ENCODE data around the gene CCDC148. TPM values are rescaled to one million over a fixed set of nuclear protein-coding genes. Genes with fewer than 3 reads are reported as not detected.

Gene CCDC148
- total and polyA plus RNA-seq, 10 of the 15 experiments (the other 5 are each of a cell fraction or from before 2014, with no cell fraction given) = 0.07 to 0.30 (median 0.18) TPM; not detected in 7

DNA sequence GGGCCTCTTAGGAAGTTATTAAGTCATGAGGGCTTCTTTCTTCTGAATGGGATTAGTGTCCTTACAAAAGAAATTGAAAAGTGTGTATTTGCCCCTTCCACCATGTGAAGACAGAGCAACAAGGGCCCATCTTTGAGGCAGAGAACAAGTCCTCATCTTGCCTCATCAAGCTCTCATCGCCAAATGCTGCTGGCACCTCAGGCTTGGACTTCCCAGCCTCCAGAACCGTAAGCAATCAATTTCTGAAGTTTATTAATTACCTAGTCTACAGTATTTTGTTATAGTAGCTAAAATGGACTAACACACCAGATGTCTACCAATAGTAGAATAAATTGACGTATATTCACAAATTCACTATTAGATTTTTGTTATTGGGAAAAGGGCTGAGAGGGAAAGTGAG, 74.6 kb downstream of the CCDC148 start:
- TF ChIP-seq NR2C2 (IDR thresholded peaks at IDR 0.05; ENCODE audit: borderline replicate concordance, control insufficient read depth, insufficient read length, low read depth) = no peak
- TF ChIP-seq IKZF2 (IDR thresholded peaks at IDR 0.05) = no peak
- no peak for TF ChIP-seq HDGF (IDR thresholded peaks at IDR 0.05)
- no peak for TF ChIP-seq SPI1 (IDR thresholded peaks at IDR 0.05; ENCODE audit: borderline replicate concordance, insufficient read depth, low read depth, low read length)
- TF ChIP-seq, protein P1, sequence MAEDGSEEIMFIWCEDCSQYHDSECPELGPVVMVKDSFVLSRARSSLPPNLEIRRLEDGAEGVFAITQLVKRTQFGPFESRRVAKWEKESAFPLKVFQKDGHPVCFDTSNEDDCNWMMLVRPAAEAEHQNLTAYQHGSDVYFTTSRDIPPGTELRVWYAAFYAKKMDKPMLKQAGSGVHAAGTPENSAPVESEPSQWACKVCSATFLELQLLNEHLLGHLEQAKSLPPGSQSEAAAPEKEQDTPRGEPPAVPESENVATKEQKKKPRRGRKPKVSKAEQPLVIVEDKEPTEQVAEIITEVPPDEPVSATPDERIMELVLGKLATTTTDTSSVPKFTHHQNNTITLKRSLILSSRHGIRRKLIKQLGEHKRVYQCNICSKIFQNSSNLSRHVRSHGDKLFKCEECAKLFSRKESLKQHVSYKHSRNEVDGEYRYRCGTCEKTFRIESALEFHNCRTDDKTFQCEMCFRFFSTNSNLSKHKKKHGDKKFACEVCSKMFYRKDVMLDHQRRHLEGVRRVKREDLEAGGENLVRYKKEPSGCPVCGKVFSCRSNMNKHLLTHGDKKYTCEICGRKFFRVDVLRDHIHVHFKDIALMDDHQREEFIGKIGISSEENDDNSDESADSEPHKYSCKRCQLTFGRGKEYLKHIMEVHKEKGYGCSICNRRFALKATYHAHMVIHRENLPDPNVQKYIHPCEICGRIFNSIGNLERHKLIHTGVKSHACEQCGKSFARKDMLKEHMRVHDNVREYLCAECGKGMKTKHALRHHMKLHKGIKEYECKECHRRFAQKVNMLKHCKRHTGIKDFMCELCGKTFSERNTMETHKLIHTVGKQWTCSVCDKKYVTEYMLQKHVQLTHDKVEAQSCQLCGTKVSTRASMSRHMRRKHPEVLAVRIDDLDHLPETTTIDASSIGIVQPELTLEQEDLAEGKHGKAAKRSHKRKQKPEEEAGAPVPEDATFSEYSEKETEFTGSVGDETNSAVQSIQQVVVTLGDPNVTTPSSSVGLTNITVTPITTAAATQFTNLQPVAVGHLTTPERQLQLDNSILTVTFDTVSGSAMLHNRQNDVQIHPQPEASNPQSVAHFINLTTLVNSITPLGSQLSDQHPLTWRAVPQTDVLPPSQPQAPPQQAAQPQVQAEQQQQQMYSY (CRISPR knock-in tag; IDR thresholded peaks at IDR 0.05) = no peak
- no peak for TF ChIP-seq RB1 (IDR thresholded peaks at IDR 0.05; ENCODE audit: borderline replicate concordance)
- TF ChIP-seq RAD21 (IDR thresholded peaks at IDR 0.05; ENCODE audit: insufficient read depth, low read depth, low read length) = no peak
- TF ChIP-seq, protein P2, sequence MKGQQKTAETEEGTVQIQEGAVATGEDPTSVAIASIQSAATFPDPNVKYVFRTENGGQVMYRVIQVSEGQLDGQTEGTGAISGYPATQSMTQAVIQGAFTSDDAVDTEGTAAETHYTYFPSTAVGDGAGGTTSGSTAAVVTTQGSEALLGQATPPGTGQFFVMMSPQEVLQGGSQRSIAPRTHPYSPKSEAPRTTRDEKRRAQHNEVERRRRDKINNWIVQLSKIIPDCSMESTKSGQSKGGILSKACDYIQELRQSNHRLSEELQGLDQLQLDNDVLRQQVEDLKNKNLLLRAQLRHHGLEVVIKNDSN (IDR thresholded peaks at IDR 0.05; ENCODE audit: borderline replicate concordance, extremely low read length, insufficient read depth, low read depth, low read length) = no peak
- TF ChIP-seq GATAD2B (conservative IDR thresholded peaks at IDR 0.05; ENCODE audit: low read depth) = no peak
- TF ChIP-seq, protein P3, sequence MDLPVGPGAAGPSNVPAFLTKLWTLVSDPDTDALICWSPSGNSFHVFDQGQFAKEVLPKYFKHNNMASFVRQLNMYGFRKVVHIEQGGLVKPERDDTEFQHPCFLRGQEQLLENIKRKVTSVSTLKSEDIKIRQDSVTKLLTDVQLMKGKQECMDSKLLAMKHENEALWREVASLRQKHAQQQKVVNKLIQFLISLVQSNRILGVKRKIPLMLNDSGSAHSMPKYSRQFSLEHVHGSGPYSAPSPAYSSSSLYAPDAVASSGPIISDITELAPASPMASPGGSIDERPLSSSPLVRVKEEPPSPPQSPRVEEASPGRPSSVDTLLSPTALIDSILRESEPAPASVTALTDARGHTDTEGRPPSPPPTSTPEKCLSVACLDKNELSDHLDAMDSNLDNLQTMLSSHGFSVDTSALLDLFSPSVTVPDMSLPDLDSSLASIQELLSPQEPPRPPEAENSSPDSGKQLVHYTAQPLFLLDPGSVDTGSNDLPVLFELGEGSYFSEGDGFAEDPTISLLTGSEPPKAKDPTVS (IDR thresholded peaks at IDR 0.05; ENCODE audit: low read depth, low read length) = no peak
- no peak for TF ChIP-seq POLR2AphosphoS5 (IDR thresholded peaks at IDR 0.05; ENCODE audit: low read length)
- TF ChIP-seq HCFC1 (IDR thresholded peaks at IDR 0.05; ENCODE audit: low read length) = no peak
- no peak for TF ChIP-seq TARDBP (IDR thresholded peaks at IDR 0.05; ENCODE audit: borderline replicate concordance)
- TF ChIP-seq CBFB (IDR thresholded peaks at IDR 0.05; ENCODE audit: low read depth) = no peak
- TF ChIP-seq SUPT20H (IDR thresholded peaks at IDR 0.05; ENCODE audit: borderline replicate concordance, control insufficient read depth, low read depth, low read length) = no peak
- BruUV-seq (replicated peaks) = no TSS peak
- H2AFZ ChIP-seq (ENCODE audit: control insufficient read depth, low read depth, low read length) = no peak overlapping the region
- intact Hi-C loops (cut with micrococcal nuclease; ENCODE audit: unreplicated experiment) = no loop called here
- CTCF ChIA-PET = no interaction called here
- H3K27ac ChIP-seq (ENCODE audit: control insufficient read depth, insufficient read depth) = no peak overlapping the region
- H3K4me1 ChIP-seq (ENCODE audit: control insufficient read depth, insufficient read depth, low read length) = no peaks in the 10 kb centered on the region
- in situ Hi-C loops (cut with MboI) = no loop called here
- ATAC-seq (no peak), FAIRE-seq (no peak), DNase-seq (ENCODE audit: low read depth, low spot score) (no peak)
- no peak overlapping the region for H3K9ac ChIP-seq (ENCODE audit: control insufficient read depth, insufficient read depth, low read length)
- RAD21 ChIA-PET (ENCODE audit: unreplicated experiment) = no interaction called here
- H3K79me2 ChIP-seq (ENCODE audit: control insufficient read depth, insufficient read depth, low read length) = no peaks in the 10 kb centered on the region
- no peak overlapping the region for H3K4me3 ChIP-seq
- WGBS (ENCODE audit: insufficient coverage, insufficient replicate concordance, low lambda C conversion rate, missing lambda C conversion rate) = 40% methylated on average over 3 of the region's 3 CpGs
- H3K27me3 ChIP-seq (replicated peaks in 1 of 2; ENCODE audit: control insufficient read depth in 2 of 2, insufficient read depth in 2 of 2, low read length in 1 of 2) = no peaks in the 10 kb centered on the region
- no peaks in the 10 kb centered on the region for H4K20me1 ChIP-seq (ENCODE audit: control insufficient read depth, insufficient read depth)
- SMC1A ChIA-PET (ENCODE audit: uncharacterized antibody, unreplicated experiment) = interaction anchor here (0.9 kb wide), 1 partner anchor 21 kb away, joined by 3 read pairs; no protein-coding TSS in a partner anchor
- H3K36me3 ChIP-seq (ENCODE audit: control insufficient read depth in 2 of 2, insufficient read depth in 2 of 2, low read length in 1 of 2) = no peaks in the 10 kb centered on the region
- POLR2A ChIA-PET = no interaction called here
- H3K9me3 ChIP-seq (replicated peaks; ENCODE audit: control insufficient read depth, insufficient read depth, low read length) = no peaks in the 10 kb centered on the region
- no peak overlapping the region for H3K4me2 ChIP-seq (ENCODE audit: control insufficient read depth, insufficient read depth)
